ENCODE data around the gene PPP2R2B.

PPP2R2B gene

GRCh38 chr5:146791471-146791870 lies 87.1 kb downstream of the PPP2R2B start:
- no peak for TF ChIP-seq CTCF (IDR thresholded peaks at IDR 0.05)
- Histone ChIP-seq H3K27ac (no peak overlapping the region), H3K4me3 (no peak overlapping the region)
- DNase-seq (ENCODE audit: low spot score) = no peak

GRCh38 chr5:146789712-146790653 lies 88.6 kb downstream of the PPP2R2B start:
- Histone ChIP-seq H3K4me3 (no peak overlapping the region), H3K27ac (no peak overlapping the region)
- no peak for TF ChIP-seq CTCF (IDR thresholded peaks at IDR 0.05)
- no peak for DNase-seq (ENCODE audit: low spot score)

GRCh38 chr5:146788898-146789297 lies 89.7 kb downstream of the PPP2R2B start:
- no peak for TF ChIP-seq CTCF (IDR thresholded peaks at IDR 0.05)
- H3K27ac ChIP-seq = no peak overlapping the region
- no peak overlapping the region for H3K4me3 ChIP-seq
- DNase-seq (ENCODE audit: low spot score) = no peak

GRCh38 chr5:146785065-146785464 lies 93.5 kb downstream of the PPP2R2B start:
- no peak for DNase-seq (ENCODE audit: low spot score)
- Histone ChIP-seq H3K27ac (no peak overlapping the region), H3K4me3 (no peak overlapping the region)
- TF ChIP-seq CTCF (IDR thresholded peaks at IDR 0.05) = no peak

GRCh38 chr5:146781157-146781556 lies 97.4 kb downstream of the PPP2R2B start:
- TF ChIP-seq CTCF (IDR thresholded peaks at IDR 0.05) = no peak
- no peak overlapping the region for H3K27ac ChIP-seq

GRCh38 chr5:146779211-146779869 lies 99.2 kb downstream of the PPP2R2B start:
- TF ChIP-seq CTCF (IDR thresholded peaks at IDR 0.05) = no peak
- Histone ChIP-seq H3K4me3 (no peak overlapping the region), H3K27ac (no peak overlapping the region)
- DNase-seq (ENCODE audit: low spot score) = no peak

More at GRCh38 chr5:146781157-146781556, 97.4 kb downstream of the PPP2R2B start:
- DNase-seq (ENCODE audit: low spot score) = no peak
- no peak overlapping the region for H3K4me3 ChIP-seq
